Measurements from ENCODE around the gene TMIGD1.

DNA sequence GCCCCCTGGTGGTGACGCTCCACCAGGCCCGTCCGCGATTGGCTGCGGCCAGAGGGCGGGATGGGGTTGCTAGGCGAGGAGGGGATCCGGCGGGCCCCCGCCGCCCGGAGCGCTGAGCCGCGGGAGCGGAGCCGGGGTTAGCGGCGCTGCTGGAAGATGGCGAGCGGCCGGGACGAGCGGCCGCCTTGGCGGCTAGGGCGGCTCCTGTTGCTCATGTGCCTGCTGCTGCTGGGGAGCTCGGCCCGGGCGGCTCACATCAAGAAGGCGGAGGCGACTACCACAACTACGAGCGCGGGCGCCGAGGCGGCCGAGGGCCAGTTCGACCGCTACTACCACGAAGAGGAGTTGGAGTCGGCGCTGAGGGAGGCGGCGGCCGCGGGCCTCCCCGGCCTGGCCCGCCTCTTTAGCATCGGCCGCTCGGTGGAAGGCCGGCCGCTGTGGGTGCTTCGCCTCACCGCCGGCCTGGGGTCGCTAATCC lies 45.0 kb upstream of the TMIGD1 start, which contains the start of gene CPD:
- TF ChIP-seq, protein P1, sequence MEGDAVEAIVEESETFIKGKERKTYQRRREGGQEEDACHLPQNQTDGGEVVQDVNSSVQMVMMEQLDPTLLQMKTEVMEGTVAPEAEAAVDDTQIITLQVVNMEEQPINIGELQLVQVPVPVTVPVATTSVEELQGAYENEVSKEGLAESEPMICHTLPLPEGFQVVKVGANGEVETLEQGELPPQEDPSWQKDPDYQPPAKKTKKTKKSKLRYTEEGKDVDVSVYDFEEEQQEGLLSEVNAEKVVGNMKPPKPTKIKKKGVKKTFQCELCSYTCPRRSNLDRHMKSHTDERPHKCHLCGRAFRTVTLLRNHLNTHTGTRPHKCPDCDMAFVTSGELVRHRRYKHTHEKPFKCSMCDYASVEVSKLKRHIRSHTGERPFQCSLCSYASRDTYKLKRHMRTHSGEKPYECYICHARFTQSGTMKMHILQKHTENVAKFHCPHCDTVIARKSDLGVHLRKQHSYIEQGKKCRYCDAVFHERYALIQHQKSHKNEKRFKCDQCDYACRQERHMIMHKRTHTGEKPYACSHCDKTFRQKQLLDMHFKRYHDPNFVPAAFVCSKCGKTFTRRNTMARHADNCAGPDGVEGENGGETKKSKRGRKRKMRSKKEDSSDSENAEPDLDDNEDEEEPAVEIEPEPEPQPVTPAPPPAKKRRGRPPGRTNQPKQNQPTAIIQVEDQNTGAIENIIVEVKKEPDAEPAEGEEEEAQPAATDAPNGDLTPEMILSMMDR (IDR thresholded peaks at IDR 0.05) = no peak
- no peak for TF ChIP-seq EZH2 (IDR thresholded peaks at IDR 0.05; ENCODE audit: borderline replicate concordance, insufficient read depth, low read depth, low read length, poor library complexity, severe bottlenecking)
